Astrocyte (in vitro differentiated cells and primary cell): Measurements from ENCODE around the gene NMT2. TPM values are rescaled to one million over a fixed set of nuclear protein-coding genes. Genes with fewer than 3 reads are reported as not detected.

Experiments used
- DNase-seq: peaks from one replicate; pipeline ENCODE4 v3.0.0-alpha.2; 2010; ENCODE audit warnings: low read depth
- FAIRE-seq: peaks from 2 replicates; lab custom pipeline; 2011; peaks lifted over from hg19 to GRCh38; lab: Jason Lieb, UNC
- H2AFZ ChIP-seq: 2 replicates; pipeline ENCODE4 v1.6.0; 2012; ENCODE audit warnings: low read depth, low read length, inconsistent platforms
- H3K27ac ChIP-seq: 2 replicates; pipeline ENCODE4 v1.5.1; 2011; ENCODE audit warnings: low read depth, low read length, inconsistent platforms
- H3K27me3 ChIP-seq: 2 replicates; pipeline ENCODE4 v1.6.0; 2011; ENCODE audit warnings: low read length, inconsistent platforms; ENCODE audit not compliant: insufficient read depth
- H3K36me3 ChIP-seq: 2 replicates; pipeline ENCODE4 v1.5.1; 2011; ENCODE audit warnings: low read length, inconsistent platforms; ENCODE audit not compliant: insufficient read depth
- H3K4me1 ChIP-seq: 2 replicates; pipeline ENCODE4 v1.5.1; 2011; ENCODE audit warnings: low read length, inconsistent platforms; ENCODE audit not compliant: insufficient read depth
- H3K4me2 ChIP-seq: 2 replicates; pipeline ENCODE4 v1.6.0; 2012; ENCODE audit warnings: low read length, inconsistent platforms
- H3K4me3 ChIP-seq: 2 replicates; pipeline ENCODE4 v1.5.1; 2011; ENCODE audit warnings: low read depth, mild to moderate bottlenecking, low read length, inconsistent platforms; ENCODE audit not compliant: insufficient read depth
- H3K79me2 ChIP-seq: 2 replicates; pipeline ENCODE4 v1.6.0; 2012; ENCODE audit warnings: mild to moderate bottlenecking, low read length, inconsistent platforms; ENCODE audit not compliant: insufficient read depth
- H3K9ac ChIP-seq: 2 replicates; pipeline ENCODE4 v1.6.0; 2012; ENCODE audit warnings: mild to moderate bottlenecking, low read length, inconsistent platforms
- H3K9me3 ChIP-seq: 2 replicates; pipeline ENCODE4 v1.5.1; 2012; ENCODE audit warnings: low read depth, mild to moderate bottlenecking, low read length, inconsistent platforms; ENCODE audit not compliant: insufficient read depth
- H4K20me1 ChIP-seq: 2 replicates; pipeline ENCODE4 v1.6.0; 2012; ENCODE audit warnings: low read length, inconsistent platforms; ENCODE audit not compliant: insufficient read depth
- H3K27ac Mint-ChIP-seq: one replicate; pipeline ENCODE4 v1.8.0; 2021; ENCODE audit warnings: mild to moderate bottlenecking, mixed read lengths; ENCODE audit not compliant: unreplicated experiment
- H3K27me3 Mint-ChIP-seq: one replicate; pipeline ENCODE4 v1.8.0; 2021; ENCODE audit warnings: low read depth, mixed read lengths; ENCODE audit not compliant: unreplicated experiment
- H3K36me3 Mint-ChIP-seq: one replicate; pipeline ENCODE4 v1.8.0; 2021; ENCODE audit warnings: low read depth, mixed read lengths; ENCODE audit not compliant: unreplicated experiment
- H3K4me1 Mint-ChIP-seq: one replicate; pipeline ENCODE4 v1.8.0; 2021; ENCODE audit warnings: low read depth, mixed read lengths; ENCODE audit not compliant: unreplicated experiment
- H3K4me3 Mint-ChIP-seq: one replicate; pipeline ENCODE4 v1.8.0; 2021; ENCODE audit warnings: mild to moderate bottlenecking, moderate library complexity, mixed read lengths; ENCODE audit not compliant: unreplicated experiment
- H3K9me3 Mint-ChIP-seq: one replicate; pipeline ENCODE4 v1.8.0; 2021; ENCODE audit warnings: mild to moderate bottlenecking, mixed read lengths; ENCODE audit not compliant: unreplicated experiment
- CTCF ChIP-seq: IDR thresholded peaks from 2 replicates; pipeline ENCODE4 v1.5.1; 2011; ENCODE audit warnings: low read depth, mild to moderate bottlenecking, inconsistent platforms, low read length, moderate library complexity; ENCODE audit not compliant: insufficient read depth
- EZH2 ChIP-seq: IDR thresholded peaks from 2 replicates; pipeline ENCODE4 v1.6.1; 2012; ENCODE audit warnings: mild to moderate bottlenecking, low read length, inconsistent platforms; ENCODE audit not compliant: insufficient read depth
- total RNA-seq: library from RNA; stranded (reverse); gene quantifications from 2 replicates; pipeline ENCODE4 v1.2.1, GENCODE V29; 2021

NMT2 gene
- total RNA-seq, 1 donor from 2014 or later = 22.1 TPM

GRCh38 chr10:15167411-15168290 lies 842 bp downstream of the NMT2 start:
- H3K27ac Mint-ChIP-seq = peak overlapping the region; percentile 59
- no peaks in the 10 kb centered on the region for H3K9me3 Mint-ChIP-seq
- Histone ChIP-seq H3K9ac (peak overlapping the region; percentile 91), H3K4me3 (peak overlapping the region; percentile 82), H2AFZ (peak overlapping the region; percentile 54), H3K36me3 (no peaks in the 10 kb centered on the region), H3K79me2 (peaks cover 51% of the 10 kb centered on the region), H3K27me3 (no peaks in the 10 kb centered on the region), H3K9me3 (no peaks in the 10 kb centered on the region), H3K27ac (peak overlapping the region; percentile 67), H4K20me1 (peaks cover 30% of the 10 kb centered on the region), H3K4me1 (peaks cover 13% of the 10 kb centered on the region), H3K4me2 (peak overlapping the region; percentile 95)
- peaks cover 22% of the 10 kb centered on the region for H3K4me1 Mint-ChIP-seq
- peak; percentile 23 for TF ChIP-seq CTCF
- no peak for TF ChIP-seq EZH2
- H3K36me3 Mint-ChIP-seq = no peaks in the 10 kb centered on the region
- H3K27me3 Mint-ChIP-seq = no peaks in the 10 kb centered on the region
- DNase-seq (peak; percentile 44), FAIRE-seq (no peak)
- peak overlapping the region; percentile 90 for H3K4me3 Mint-ChIP-seq

- H3K27ac Mint-ChIP-seq = no peak overlapping the region
- no peak overlapping the region for H3K27ac ChIP-seq
Measured at GRCh38 chr10:15166325-15166724, 2.2 kb downstream of the NMT2 start.

More at GRCh38 chr10:15166325-15166724, 2.2 kb downstream of the NMT2 start:
- Mint-ChIP-seq H3K27me3 (no peaks in the 10 kb centered on the region), H3K4me3 (peak overlapping the region; percentile 90), H3K9me3 (no peaks in the 10 kb centered on the region), H3K4me1 (peaks cover 20% of the 10 kb centered on the region), H3K36me3 (no peaks in the 10 kb centered on the region)
- H3K4me2 ChIP-seq = peak overlapping the region; percentile 95
- TF ChIP-seq CTCF (no peak), EZH2 (no peak)
- peak overlapping the region; percentile 82 for H3K4me3 ChIP-seq
- H3K79me2 ChIP-seq = peaks cover 60% of the 10 kb centered on the region
- no peaks in the 10 kb centered on the region for H3K36me3 ChIP-seq
- H3K4me1 ChIP-seq = peaks cover 13% of the 10 kb centered on the region
- peak overlapping the region; percentile 44 for H3K9ac ChIP-seq
- peaks cover 30% of the 10 kb centered on the region for H4K20me1 ChIP-seq
- H3K27me3 ChIP-seq = no peaks in the 10 kb centered on the region
- FAIRE-seq = no peak
- no peaks in the 10 kb centered on the region for H3K9me3 ChIP-seq
- no peak overlapping the region for H2AFZ ChIP-seq
- DNase-seq = peak; percentile 36
